Activated naive CD4-positive, alpha-beta T cell treated with anti-CD3 and anti-CD28 coated beads, Interleukin-2, amount 50 U/mL, for 24 hours (primary cell): Measurements from ENCODE around the gene PROK1.

ENCODE experiments used
- H3K27ac Mint-ChIP-seq: one replicate; pipeline ENCODE4 v1.8.0; 2021; ENCODE audit warnings: mild to moderate bottlenecking, mixed read lengths
- H3K27me3 Mint-ChIP-seq: one replicate; pipeline ENCODE4 v1.8.0; 2021; ENCODE audit warnings: mixed read lengths
- H3K36me3 Mint-ChIP-seq: one replicate; pipeline ENCODE4 v1.8.0; 2021; ENCODE audit warnings: mixed read lengths
- H3K4me1 Mint-ChIP-seq: one replicate; pipeline ENCODE4 v1.8.0; 2021; ENCODE audit warnings: mixed read lengths
- H3K4me3 Mint-ChIP-seq: one replicate; pipeline ENCODE4 v1.8.0; 2021; ENCODE audit warnings: mild to moderate bottlenecking, mixed read lengths
- H3K9me3 Mint-ChIP-seq: one replicate; pipeline ENCODE4 v1.8.0; 2021; ENCODE audit warnings: mixed read lengths

The PROK1 gene

DNA sequence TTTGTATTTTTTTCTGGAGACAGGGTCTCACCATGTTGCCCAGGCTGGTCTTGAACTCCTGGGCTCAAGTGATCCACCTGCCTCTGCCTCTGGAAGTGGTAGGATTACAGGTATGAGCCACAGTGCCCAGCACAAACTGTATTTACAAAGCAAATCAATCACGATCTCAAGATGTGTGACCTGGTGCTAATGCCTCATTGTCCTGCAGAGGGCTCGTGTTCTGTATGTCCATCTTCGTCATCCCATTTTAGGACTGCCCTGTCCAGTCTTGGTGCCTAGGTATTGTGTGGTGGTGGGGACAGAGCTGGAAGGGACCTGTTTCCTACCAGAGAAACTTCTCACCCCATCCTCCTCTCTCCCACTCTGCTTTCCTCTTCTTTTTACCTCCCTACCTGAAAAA, 20.2 kb downstream of the PROK1 start:
- Mint-ChIP-seq H3K27me3 (peaks cover 4% of the 10 kb centered on the region), H3K27ac (no peak overlapping the region), H3K4me1 (no peaks in the 10 kb centered on the region), H3K9me3 (no peaks in the 10 kb centered on the region), H3K4me3 (no peak overlapping the region), H3K36me3 (no peaks in the 10 kb centered on the region)

DNA sequence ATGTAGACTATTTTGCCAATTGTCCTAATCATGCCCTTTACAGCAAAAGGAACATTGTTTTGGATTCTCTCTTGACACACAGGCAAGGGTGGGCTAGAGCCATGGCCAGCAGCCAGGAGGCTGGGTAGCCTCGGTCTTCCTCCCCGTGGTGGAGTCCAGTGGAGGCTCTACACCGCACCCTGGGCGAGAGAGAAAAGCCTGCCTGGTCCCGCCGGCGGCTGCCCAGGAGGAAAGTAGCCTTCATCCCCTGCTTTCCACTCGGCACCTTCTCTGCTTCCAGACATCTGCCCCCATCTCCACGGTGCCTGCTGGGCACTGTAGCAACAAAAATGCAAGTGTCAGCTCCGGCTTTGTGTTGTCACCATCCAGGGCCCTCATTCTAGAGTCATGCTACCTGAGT, 21.6 kb downstream of the PROK1 start:
- Mint-ChIP-seq H3K4me3 (no peak overlapping the region), H3K36me3 (no peaks in the 10 kb centered on the region), H3K9me3 (no peaks in the 10 kb centered on the region), H3K27ac (no peak overlapping the region), H3K4me1 (peaks cover 4% of the 10 kb centered on the region), H3K27me3 (peaks cover 6% of the 10 kb centered on the region)

DNA sequence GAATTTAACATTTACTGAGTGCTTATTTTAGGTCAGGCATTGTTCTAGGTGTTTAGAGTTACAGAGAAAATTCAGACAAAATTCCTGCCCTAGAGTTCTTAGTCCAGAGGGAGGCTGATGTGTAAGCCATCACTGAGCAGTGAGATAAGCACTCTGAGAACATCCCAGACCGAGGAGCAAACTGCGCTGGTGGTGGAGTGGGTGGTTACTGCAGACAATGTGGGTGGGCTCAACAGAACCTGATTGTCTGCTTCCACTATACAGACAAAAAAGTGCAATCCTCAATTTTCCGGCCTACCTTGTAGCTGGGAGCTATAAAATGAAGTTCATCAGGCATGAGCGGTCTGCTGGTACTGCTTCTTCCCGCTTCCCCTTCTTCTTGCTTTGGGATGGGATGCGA, 23.5 kb downstream of the PROK1 start:
- Mint-ChIP-seq H3K36me3 (no peaks in the 10 kb centered on the region), H3K27me3 (peaks cover 6% of the 10 kb centered on the region), H3K4me3 (no peak overlapping the region), H3K4me1 (peaks cover 4% of the 10 kb centered on the region), H3K9me3 (no peaks in the 10 kb centered on the region), H3K27ac (no peak overlapping the region)

DNA sequence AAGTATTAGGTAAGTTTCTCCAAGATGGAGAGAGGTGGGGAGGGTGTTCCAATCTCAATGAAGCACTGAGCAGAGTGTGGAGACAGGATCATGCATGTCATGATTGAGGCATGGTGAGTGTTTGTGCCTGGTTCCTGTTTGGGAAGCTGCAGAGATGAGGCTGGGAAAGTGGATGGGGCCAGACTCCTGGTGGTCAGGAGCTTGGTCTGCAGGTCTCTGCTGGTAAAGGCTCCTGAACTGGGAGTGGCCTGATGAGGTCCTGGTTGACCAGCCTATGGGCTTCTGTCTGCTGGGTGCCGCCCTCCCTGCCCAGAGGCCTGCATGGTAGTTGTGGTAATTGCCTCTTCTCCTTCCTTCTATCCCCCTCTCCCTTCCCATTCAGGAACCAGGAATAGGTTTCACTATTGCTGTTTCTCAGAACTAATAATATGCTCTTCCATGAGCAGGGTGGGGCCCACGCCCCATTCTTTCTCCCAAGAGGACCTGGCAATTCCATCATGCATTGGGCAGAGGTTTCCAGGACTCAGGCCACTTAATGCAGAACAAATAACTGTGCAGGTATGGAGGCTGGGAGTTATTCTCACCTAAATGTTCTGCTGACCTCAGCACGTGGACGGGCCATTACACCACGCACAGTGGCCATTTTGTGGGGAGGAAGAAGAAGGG, 24.5 kb downstream of the PROK1 start:
- peaks cover 6% of the 10 kb centered on the region for H3K27me3 Mint-ChIP-seq

DNA sequence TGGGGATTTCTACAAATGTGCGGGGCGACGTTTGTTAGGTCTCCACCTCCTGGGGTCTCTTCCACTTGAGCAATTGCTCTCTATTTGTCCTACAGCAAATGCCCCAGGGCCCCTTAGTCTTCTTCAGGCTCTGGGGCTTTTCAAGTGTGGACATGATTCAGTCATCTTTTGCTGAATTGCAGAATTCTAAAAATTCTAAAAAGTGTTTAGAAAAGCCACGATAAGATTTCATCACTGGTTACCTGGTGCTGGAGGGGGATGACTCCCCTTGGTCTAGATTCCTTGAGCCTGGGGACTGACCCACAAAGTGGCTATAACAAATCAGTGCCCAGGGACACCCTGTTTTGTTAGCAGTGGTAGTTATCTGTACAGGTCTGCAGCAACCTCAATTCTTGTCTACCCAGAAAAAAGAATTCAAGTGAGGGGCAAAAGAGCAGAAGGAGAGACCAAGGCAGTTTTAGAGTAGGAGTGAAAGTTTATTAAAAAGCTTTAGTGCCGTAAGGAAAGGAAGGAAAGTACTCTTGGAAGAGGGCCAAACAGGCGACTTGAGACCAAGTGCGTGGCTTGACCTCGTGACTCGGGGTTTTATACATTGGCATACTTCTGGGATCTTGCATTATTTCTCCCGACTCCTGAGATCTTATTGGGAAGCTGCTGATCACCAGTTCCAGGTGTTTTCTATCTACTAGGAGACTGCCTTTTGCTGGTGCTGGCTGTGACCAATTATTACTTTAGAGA, 25.2 kb downstream of the PROK1 start:
- H3K4me3 Mint-ChIP-seq, result no peak overlapping the region
- H3K27me3 Mint-ChIP-seq, result peaks cover 6% of the 10 kb centered on the region
- H3K27ac Mint-ChIP-seq, result no peak overlapping the region
- H3K4me1 Mint-ChIP-seq, result peaks cover 4% of the 10 kb centered on the region
- H3K36me3 Mint-ChIP-seq, result no peaks in the 10 kb centered on the region
- no peaks in the 10 kb centered on the region for H3K9me3 Mint-ChIP-seq

More for the DNA sequence above, 24.5 kb downstream of the PROK1 start:
- no peaks in the 10 kb centered on the region for H3K36me3 Mint-ChIP-seq
- no peak overlapping the region for H3K4me3 Mint-ChIP-seq
- H3K27ac Mint-ChIP-seq, result no peak overlapping the region
- peaks cover 4% of the 10 kb centered on the region for H3K4me1 Mint-ChIP-seq
- no peaks in the 10 kb centered on the region for H3K9me3 Mint-ChIP-seq

DNA sequence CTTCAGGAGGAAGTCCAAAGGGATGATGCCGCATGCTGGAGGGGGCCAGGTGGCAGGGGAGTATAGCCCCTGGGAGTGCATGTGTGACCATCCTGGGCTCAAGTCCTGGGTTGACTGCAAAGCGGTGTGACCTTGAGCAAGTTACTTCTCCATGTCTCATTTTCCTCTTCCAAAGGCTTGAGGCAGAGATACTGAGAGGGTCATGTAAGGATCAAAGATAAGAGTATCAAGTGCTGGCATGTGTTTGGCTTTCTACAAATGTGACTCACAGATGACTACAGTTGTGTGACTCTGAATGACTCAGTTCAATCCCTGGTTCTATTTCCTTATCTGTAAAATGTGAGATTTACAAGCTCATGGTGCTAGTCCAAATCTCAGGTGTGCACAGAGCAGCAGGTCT, 26.1 kb downstream of the PROK1 start:
- H3K27ac Mint-ChIP-seq, result no peak overlapping the region
- H3K9me3 Mint-ChIP-seq, result no peaks in the 10 kb centered on the region
- peaks cover 6% of the 10 kb centered on the region for H3K27me3 Mint-ChIP-seq

DNA sequence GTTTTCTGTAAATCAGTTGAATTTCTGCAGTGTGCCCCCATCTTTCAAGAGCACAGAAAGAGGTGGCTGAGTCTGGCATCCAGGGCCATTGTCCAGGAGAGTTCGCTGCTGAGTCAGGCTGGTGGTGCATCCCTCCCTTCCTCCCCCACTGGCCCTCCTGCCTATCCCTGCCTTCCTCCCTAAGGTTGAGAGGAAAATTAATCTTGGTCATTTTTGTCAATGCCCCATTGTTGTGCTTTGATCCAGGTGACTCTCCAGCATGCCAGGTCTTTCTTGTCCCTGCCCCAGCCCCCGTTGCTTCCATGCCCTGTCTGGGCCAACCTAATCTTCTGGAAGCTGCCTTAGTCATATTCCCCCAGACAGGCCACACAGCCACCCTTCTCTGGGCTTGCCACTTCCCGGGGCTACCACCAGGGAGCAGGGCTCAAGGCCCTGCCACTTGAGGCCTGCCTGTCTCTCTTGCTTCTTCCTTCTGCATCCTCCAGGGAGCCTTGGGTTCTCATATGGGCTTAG, 26.6 kb downstream of the PROK1 start:
- H3K9me3 Mint-ChIP-seq, result no peaks in the 10 kb centered on the region
- H3K27me3 Mint-ChIP-seq, result peaks cover 6% of the 10 kb centered on the region
- H3K4me1 Mint-ChIP-seq, result peaks cover 4% of the 10 kb centered on the region
- H3K27ac Mint-ChIP-seq, result no peak overlapping the region
- H3K4me3 Mint-ChIP-seq, result no peak overlapping the region
- H3K36me3 Mint-ChIP-seq, result no peaks in the 10 kb centered on the region

More for the DNA sequence above, 26.1 kb downstream of the PROK1 start:
- Mint-ChIP-seq H3K4me3 (no peak overlapping the region), H3K36me3 (no peaks in the 10 kb centered on the region), H3K4me1 (peaks cover 4% of the 10 kb centered on the region)

DNA sequence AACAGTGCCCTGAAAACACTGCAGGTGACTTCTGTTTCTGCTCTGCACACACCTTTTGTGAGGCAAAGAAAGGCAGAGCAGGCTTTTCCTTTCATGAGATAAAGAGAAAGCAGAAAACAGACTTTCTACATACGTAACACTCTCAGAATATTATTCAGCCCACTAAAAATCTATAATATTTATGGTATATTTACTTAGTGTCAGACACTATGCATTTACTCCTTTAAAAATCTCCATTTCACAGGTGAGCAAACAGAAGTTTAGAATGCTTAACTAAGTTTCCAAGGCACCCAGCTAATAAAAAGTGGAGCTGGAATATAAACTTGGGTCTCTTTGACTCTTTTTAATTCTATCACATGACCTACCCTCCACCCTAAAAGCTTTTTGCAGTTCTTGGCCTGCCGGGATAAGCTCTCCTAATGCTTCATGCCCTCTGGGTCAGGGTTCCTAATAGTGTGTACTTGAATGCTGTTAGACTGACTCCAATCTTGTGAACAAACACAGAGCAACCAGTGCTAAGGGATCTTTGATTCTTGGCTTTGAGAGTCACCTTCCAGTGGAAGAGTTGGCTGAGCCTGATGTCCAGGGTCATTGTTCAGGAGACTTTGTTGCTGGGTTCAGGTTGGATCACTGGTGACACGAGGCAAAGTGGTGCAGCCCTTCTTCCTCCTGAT, 27.2 kb downstream of the PROK1 start:
- H3K27ac Mint-ChIP-seq, result no peak overlapping the region
- no peak overlapping the region for H3K4me3 Mint-ChIP-seq
- no peaks in the 10 kb centered on the region for H3K9me3 Mint-ChIP-seq
- peaks cover 3% of the 10 kb centered on the region for H3K27me3 Mint-ChIP-seq
- H3K36me3 Mint-ChIP-seq, result no peaks in the 10 kb centered on the region
- H3K4me1 Mint-ChIP-seq, result peaks cover 4% of the 10 kb centered on the region

DNA sequence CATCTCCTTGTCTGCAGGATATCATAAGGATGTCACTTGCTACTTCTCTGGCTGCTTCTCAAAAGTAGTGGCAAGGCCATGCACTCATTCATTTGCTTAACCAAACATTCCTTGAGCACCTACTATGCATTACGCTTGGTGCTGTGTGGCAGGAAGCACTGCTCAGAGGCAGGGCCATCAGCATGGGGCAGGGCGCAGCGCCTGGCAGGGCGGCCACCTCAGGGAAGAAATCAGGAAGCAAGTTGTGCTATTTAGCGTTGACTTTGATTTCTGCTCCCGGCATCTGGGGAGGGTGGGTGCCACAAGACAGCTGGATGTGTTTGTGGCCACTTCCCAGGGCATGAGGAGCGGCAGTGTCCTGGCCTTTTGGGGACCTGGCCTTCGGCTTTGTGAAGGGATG, 27.9 kb downstream of the PROK1 start:
- Mint-ChIP-seq H3K27ac (no peak overlapping the region), H3K36me3 (no peaks in the 10 kb centered on the region), H3K9me3 (no peaks in the 10 kb centered on the region), H3K27me3 (peaks cover 5% of the 10 kb centered on the region), H3K4me3 (no peak overlapping the region), H3K4me1 (peaks cover 4% of the 10 kb centered on the region)

DNA sequence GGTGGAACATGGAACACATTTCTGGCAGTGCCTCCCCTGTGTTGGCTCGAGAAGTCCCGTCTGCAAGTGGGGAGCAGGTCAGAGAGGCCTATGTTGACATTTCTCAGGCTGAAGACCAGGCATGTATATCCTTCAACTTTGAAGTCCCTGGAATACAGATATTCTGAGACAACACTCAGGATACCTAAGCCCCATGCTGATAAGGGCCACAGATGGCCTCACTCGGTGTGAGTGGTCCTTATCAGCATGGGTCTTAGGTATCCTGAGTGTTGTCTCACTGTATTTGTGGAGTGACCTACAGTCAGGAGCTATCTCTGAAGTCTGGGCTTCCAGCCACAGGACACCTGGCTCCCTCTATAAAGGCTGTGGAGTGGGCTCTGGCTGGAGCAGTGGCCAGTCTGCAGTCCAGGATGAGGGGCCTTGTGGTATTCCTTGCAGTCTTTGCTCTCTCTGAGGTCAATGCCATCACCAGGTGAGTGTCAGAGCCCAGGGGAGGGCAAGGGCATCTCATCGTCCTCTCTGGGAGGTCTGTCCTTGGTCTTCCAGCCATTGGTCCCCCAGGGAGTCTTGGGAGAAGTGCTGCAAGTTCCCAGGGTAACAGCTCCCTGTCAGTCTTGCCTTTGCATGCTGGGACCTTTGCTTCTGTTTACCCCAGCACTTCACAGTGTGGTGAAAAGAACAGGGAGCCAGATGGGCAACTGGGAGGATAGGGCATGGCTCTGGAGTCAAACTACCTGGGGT, 29.6 kb downstream of the PROK1 start:
- H3K27me3 Mint-ChIP-seq, result peaks cover 4% of the 10 kb centered on the region
- H3K9me3 Mint-ChIP-seq, result no peaks in the 10 kb centered on the region
- H3K4me1 Mint-ChIP-seq, result peaks cover 4% of the 10 kb centered on the region
- no peak overlapping the region for H3K27ac Mint-ChIP-seq
- no peaks in the 10 kb centered on the region for H3K36me3 Mint-ChIP-seq
- no peak overlapping the region for H3K4me3 Mint-ChIP-seq

DNA sequence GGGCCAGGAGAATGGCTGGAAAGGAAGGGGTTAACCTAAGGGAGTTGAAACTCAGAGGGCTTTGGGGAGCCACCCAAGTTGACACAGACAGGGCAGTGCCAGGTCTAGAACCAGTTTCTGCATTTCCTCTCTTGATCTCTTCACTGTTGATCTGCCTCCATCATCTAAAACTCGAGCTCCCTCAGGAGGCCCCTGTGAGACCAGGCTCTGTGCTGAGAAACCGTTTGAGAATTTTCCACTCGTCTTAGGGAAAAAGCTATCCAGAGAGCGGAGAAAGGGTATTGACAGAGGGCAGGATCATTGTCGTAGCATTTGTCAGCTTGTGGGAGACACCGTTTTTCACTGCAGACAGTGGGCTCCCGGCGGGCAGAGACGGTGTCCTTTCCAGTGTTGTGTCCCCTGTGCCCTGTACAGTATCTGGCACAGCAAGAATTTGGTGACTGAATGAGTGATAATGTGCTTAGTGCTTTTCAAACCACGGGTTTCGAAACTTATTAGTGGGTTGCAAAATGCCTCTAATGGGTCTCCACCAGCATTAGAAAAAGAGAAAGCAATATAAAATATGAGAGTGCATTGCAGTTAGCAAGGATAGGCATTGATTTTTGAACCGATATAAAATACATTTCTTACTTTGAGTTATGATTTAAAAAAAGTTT, 31.1 kb downstream of the PROK1 start:
- Mint-ChIP-seq H3K9me3 (no peaks in the 10 kb centered on the region), H3K27me3 (peaks cover 2% of the 10 kb centered on the region), H3K27ac (no peak overlapping the region), H3K4me3 (no peak overlapping the region), H3K4me1 (no peaks in the 10 kb centered on the region), H3K36me3 (no peaks in the 10 kb centered on the region)

DNA sequence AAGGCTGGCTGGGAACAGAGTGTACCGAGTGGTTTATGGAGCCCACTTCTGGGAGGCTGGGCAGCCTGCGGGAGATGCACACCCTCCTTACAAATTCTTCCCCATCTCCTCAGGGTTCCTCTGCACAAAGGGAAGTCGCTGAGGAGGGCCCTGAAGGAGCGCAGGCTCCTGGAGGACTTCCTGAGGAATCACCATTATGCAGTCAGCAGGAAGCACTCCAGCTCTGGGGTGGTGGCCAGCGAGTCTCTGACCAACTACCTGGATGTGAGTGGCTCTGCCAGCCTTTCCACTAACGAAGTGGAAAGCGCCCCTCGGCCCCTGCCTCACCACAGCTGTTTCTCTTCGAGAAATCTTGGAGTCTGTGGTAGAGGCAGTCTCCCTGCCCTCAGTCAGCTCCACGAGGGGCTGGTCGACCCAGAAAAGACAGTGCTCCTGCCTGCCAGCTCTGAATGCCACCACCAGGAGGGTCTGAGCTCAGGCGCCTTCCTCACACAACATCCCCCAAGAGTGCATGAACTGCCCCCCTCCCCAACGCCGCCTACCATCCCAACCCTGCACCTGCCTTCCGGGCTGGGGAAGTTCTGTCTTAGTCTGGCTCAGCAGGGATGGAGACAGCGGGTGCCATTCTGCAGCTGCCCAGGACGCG, 31.8 kb downstream of the PROK1 start:
- Mint-ChIP-seq H3K9me3 (no peaks in the 10 kb centered on the region), H3K27me3 (peaks cover 2% of the 10 kb centered on the region), H3K36me3 (no peaks in the 10 kb centered on the region), H3K4me1 (no peaks in the 10 kb centered on the region), H3K27ac (no peak overlapping the region), H3K4me3 (no peak overlapping the region)

DNA sequence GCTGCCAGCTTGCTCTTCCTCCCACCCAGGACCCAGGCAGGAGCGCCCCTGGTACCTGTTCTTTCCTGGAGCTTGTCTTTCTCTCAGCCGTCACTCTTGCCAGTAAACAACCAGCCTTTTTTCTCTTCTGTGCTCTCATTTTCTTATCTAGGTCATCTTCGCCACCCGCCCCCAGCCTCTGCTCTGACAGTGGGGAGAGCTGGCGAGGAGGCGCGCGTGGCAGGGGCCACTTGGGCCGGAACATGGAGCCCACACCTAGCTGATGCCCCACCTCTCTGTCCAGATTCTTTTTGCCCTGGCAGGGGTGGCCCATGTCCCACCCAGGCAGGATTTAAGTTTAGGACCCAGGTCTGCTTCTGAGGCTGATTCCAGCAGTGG, 32.3 kb downstream of the PROK1 start:
- peaks cover 2% of the 10 kb centered on the region for H3K27me3 Mint-ChIP-seq
- no peak overlapping the region for H3K27ac Mint-ChIP-seq
- no peaks in the 10 kb centered on the region for H3K4me1 Mint-ChIP-seq
- H3K36me3 Mint-ChIP-seq, result no peaks in the 10 kb centered on the region
- H3K9me3 Mint-ChIP-seq, result no peaks in the 10 kb centered on the region
- no peak overlapping the region for H3K4me3 Mint-ChIP-seq

DNA sequence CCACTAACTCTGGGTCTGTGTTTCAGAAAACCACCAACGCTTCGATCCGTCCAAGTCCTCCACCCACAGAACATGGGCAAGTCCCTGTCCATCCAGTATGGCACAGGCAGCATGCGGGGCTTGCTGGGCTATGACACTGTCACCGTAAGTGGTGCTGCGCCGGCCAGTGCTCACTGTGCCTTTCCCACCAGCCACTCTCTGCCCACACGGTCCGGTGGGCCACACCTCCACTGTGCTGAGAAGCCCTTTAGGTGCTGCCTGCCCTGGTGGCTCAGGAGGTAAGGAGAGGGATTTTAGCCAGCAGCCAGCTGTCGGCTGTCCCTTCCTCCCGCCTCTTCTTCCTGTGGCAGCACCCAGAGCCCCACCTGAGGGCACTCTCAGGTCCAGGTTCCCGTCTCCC, 33.9 kb downstream of the PROK1 start:
- Mint-ChIP-seq H3K9me3 (no peaks in the 10 kb centered on the region), H3K27me3 (peaks cover 2% of the 10 kb centered on the region), H3K4me1 (no peaks in the 10 kb centered on the region), H3K36me3 (no peaks in the 10 kb centered on the region), H3K4me3 (no peak overlapping the region), H3K27ac (no peak overlapping the region)

DNA sequence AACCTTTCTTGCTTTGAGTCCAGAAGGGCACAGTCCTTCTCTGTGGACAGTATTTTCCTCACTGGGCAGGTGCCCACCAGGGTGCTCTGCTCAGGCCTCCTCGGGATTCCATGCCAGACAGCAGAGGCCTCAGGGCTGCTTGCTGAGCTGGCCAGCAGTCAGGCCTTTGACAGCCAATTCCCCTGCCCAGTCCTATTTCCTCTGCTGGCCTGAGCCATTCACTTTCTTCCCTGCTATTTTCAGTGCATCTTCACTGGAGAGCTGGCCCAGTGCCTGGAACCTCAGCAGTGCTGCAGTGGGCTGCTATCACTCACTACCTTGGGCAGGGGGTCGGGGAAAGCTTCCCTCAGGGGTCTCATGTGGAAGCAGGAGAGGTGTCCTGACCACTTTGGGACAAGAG, 34.8 kb downstream of the PROK1 start:
- no peaks in the 10 kb centered on the region for H3K36me3 Mint-ChIP-seq
- H3K4me1 Mint-ChIP-seq, result no peaks in the 10 kb centered on the region
- H3K27me3 Mint-ChIP-seq, result peaks cover 2% of the 10 kb centered on the region
- H3K9me3 Mint-ChIP-seq, result no peaks in the 10 kb centered on the region
- no peak overlapping the region for H3K27ac Mint-ChIP-seq
- H3K4me3 Mint-ChIP-seq, result no peak overlapping the region
